HG03196 (cell line): ENCODE results near the gene TMEM171.

Experiments
- ATAC-seq: cut with Tn5 transposase; IDR thresholded peaks from one replicate; pipeline ENCODE4 v1.9.1; 2021; ENCODE audit not compliant: unreplicated experiment

TMEM171 gene

GRCh38 chr5:73120222-73121118 is at the start of gene TMEM171:
Gene TMEM171, plus strand, starts transcription at chr5:73120575. Its CDS starts 2,799 bp downstream, at chr5:73123374.
- no peak for ATAC-seq

GRCh38 chr5:73081093-73081492 is 39.3 kb upstream of the TMEM171 start:
- ATAC-seq, result no peak

- no peak for ATAC-seq
Measured at GRCh38 chr5:73088026-73088425, 32.3 kb upstream of the TMEM171 start.

GRCh38 chr5:73093943-73094342 is 26.4 kb upstream of the TMEM171 start:
- ATAC-seq, result no peak

- ATAC-seq, result no peak
Measured at GRCh38 chr5:73094415-73094814, 26.0 kb upstream of the TMEM171 start.

- ATAC-seq, result no peak
Measured at GRCh38 chr5:73095564-73096238, 24.7 kb upstream of the TMEM171 start.

GRCh38 chr5:73096239-73096575 is 24.2 kb upstream of the TMEM171 start:
- no peak for ATAC-seq

- no peak for ATAC-seq
Measured at GRCh38 chr5:73097740-73098139, 22.6 kb upstream of the TMEM171 start.

- ATAC-seq, result no peak
Measured at GRCh38 chr5:73100109-73100508, 20.3 kb upstream of the TMEM171 start.

- ATAC-seq, result no peak
Measured at GRCh38 chr5:73103870-73104299, 16.5 kb upstream of the TMEM171 start.

- no peak for ATAC-seq
Measured at GRCh38 chr5:73104326-73104725, 16.0 kb upstream of the TMEM171 start.

GRCh38 chr5:73106335-73106734 is 14.0 kb upstream of the TMEM171 start:
- no peak for ATAC-seq

GRCh38 chr5:73110190-73110589 is 10.2 kb upstream of the TMEM171 start:
- no peak for ATAC-seq

GRCh38 chr5:73111536-73111935 is 8.8 kb upstream of the TMEM171 start:
- ATAC-seq, result no peak

- ATAC-seq, result no peak
Measured at GRCh38 chr5:73112359-73112758, 8.0 kb upstream of the TMEM171 start.

GRCh38 chr5:73114044-73114688 is 6.2 kb upstream of the TMEM171 start:
- ATAC-seq, result no peak

GRCh38 chr5:73115399-73116051 is 4.8 kb upstream of the TMEM171 start:
- ATAC-seq, result no peak

GRCh38 chr5:73116506-73116905 is 3.9 kb upstream of the TMEM171 start:
- ATAC-seq, result no peak

- no peak for ATAC-seq
Measured at GRCh38 chr5:73117088-73117740, 3.2 kb upstream of the TMEM171 start.

GRCh38 chr5:73118391-73118973 is 1.9 kb upstream of the TMEM171 start:
- no peak for ATAC-seq
